Suppressor macrophage treated with lipopolysaccharide for 4 hours (primary cell): ENCODE results near the gene TPPP.

Experiments used
- DNase-seq: peaks from one replicate; pipeline ENCODE4 v3.0.0-alpha.2; 2020

Gene TPPP

GRCh38 chr5:622946-623522, 70.1 kb downstream of the TPPP start:
- no peak for DNase-seq

GRCh38 chr5:622359-622758, 70.8 kb downstream of the TPPP start:
- DNase-seq: no peak

- DNase-seq: no peak
These were observed 71.8 kb downstream of the TPPP start for GRCh38 chr5:621341-621761.

- no peak for DNase-seq
These were observed 72.5 kb downstream of the TPPP start for GRCh38 chr5:620586-621180.

- no peak for DNase-seq
These were observed 73.0 kb downstream of the TPPP start for GRCh38 chr5:620152-620551.

- DNase-seq: no peak
These were observed 73.7 kb downstream of the TPPP start for GRCh38 chr5:619444-619843.

- DNase-seq: no peak
These were observed 74.7 kb downstream of the TPPP start for GRCh38 chr5:618450-618849.

GRCh38 chr5:617896-618295, 75.3 kb downstream of the TPPP start:
- DNase-seq: no peak

GRCh38 chr5:616484-617039, 76.6 kb downstream of the TPPP start:
- no peak for DNase-seq

GRCh38 chr5:612498-613424, 80.4 kb downstream of the TPPP start:
- DNase-seq: no peak

- peak; percentile 95 for DNase-seq
These were observed 81.2 kb downstream of the TPPP start, which contains the start of gene CEP72 for GRCh38 chr5:611731-612486. Gene CEP72 (plus strand): TSS chr5:612340. CDS start chr5:612362, 22 bp downstream.

- DNase-seq: no peak
These were observed 82.1 kb downstream of the TPPP start for GRCh38 chr5:610744-611730.

GRCh38 chr5:610011-610743, 83.0 kb downstream of the TPPP start:
- no peak for DNase-seq
